ENCODE measurements around the gene FAM53B. TPM values are rescaled to one million over a fixed set of nuclear protein-coding genes. Genes with fewer than 3 reads are reported as not detected.

Gene FAM53B
- total RNA-seq, 1 donor from 2014 or later, result 35.1 TPM

- DNase-seq, result no peak
Observed at GRCh38 chr10:124608093-124608721, 136.0 kb downstream of the FAM53B start.

- no peak for DNase-seq
Observed at GRCh38 chr10:124607693-124608092, 136.5 kb downstream of the FAM53B start.

GRCh38 chr10:124606822-124607221 lies 137.4 kb downstream of the FAM53B start:
- DNase-seq, result no peak

- no peak for DNase-seq
Observed at GRCh38 chr10:124605856-124606812, 138.0 kb downstream of the FAM53B start.

GRCh38 chr10:124605481-124605855 lies 138.7 kb downstream of the FAM53B start:
- no peak for DNase-seq

- peak; percentile 79 for DNase-seq
Observed at GRCh38 chr10:124605001-124605370, 139.2 kb downstream of the FAM53B start.

- DNase-seq, result peak; percentile 62
Observed at GRCh38 chr10:124604214-124605000, 139.8 kb downstream of the FAM53B start.

- DNase-seq, result no peak
Observed at GRCh38 chr10:124603376-124604213, 140.6 kb downstream of the FAM53B start.

GRCh38 chr10:124602646-124603365 lies 141.4 kb downstream of the FAM53B start:
- no peak for DNase-seq

- DNase-seq, result no peak
Observed at GRCh38 chr10:124602121-124602561, 142.0 kb downstream of the FAM53B start.

GRCh38 chr10:124601431-124602120 lies 142.6 kb downstream of the FAM53B start:
- no peak for DNase-seq

GRCh38 chr10:124601016-124601415 lies 143.2 kb downstream of the FAM53B start:
- no peak for DNase-seq

GRCh38 chr10:124600051-124600880 lies 143.9 kb downstream of the FAM53B start:
- DNase-seq, result no peak

GRCh38 chr10:124599588-124600050 lies 144.6 kb downstream of the FAM53B start:
- no peak for DNase-seq

- DNase-seq, result no peak
Observed at GRCh38 chr10:124598773-124599587, 145.2 kb downstream of the FAM53B start.

- no peak for DNase-seq
Observed at GRCh38 chr10:124598196-124598595, 146.0 kb downstream of the FAM53B start.

GRCh38 chr10:124597846-124598165 lies 146.4 kb downstream of the FAM53B start:
- no peak for DNase-seq

- no peak for DNase-seq
Observed at GRCh38 chr10:124596962-124597845, 147.0 kb downstream of the FAM53B start.
